Epithelial cell of proximal tubule (primary cell): Measurements from ENCODE around the gene OR51T1. TPM values are rescaled to one million over a fixed set of nuclear protein-coding genes. Genes with fewer than 3 reads are reported as not detected.
"Not testable (repeated sequence)": the region's sequence is repeated elsewhere in the genome, so short reads cannot be mapped to it uniquely, and the experiment has no call there.

ENCODE experiments used
- DNase-seq: peaks from one replicate; pipeline ENCODE4 v3.0.0-alpha.2; 2011; ENCODE audit warnings: low read depth
- H3K4me3 ChIP-seq: 2 replicates; pipeline ENCODE4 v1.5.1; 2011; ENCODE audit warnings: low read depth, mild to moderate bottlenecking, low read length
- CTCF ChIP-seq: conservative IDR thresholded peaks from 2 replicates; pipeline ENCODE4 v1.5.1; 2012; ENCODE audit warnings: low read depth, mild to moderate bottlenecking, low read length
- total RNA-seq: library from RNA; depleted of rRNA; stranded (reverse); fragments of >200 nt; gene quantifications from 2 replicates; pipeline ENCODE4 v1.2.3, GENCODE V29; 2015

The OR51T1 gene
- total RNA-seq = not detected in 2 replicates

GRCh38 chr11:4881860-4882500, at the start of gene OR51T1:
OR51T1 (plus strand) TSS chr11:4881900; CDS start chr11:4881900, 0 bp downstream.
- H3K4me3 ChIP-seq = no peak within 1 kb of the TSS
- TF ChIP-seq CTCF = no peak
- no peak for DNase-seq

GRCh38 chr11:4839851-4840549, 41.7 kb upstream of the OR51T1 start:
- no peak for TF ChIP-seq CTCF
- no peak overlapping the region for H3K4me3 ChIP-seq
- DNase-seq = no peak

GRCh38 chr11:4848908-4849532, 32.7 kb upstream of the OR51T1 start, which contains the start of gene OR51S1:
OR51S1 (minus strand) TSS chr11:4849208; CDS start chr11:4849208, 0 bp downstream.
- H3K4me3 ChIP-seq = no peak within 1 kb of the TSS
- TF ChIP-seq CTCF = no peak
- no peak for DNase-seq

- no peak for TF ChIP-seq CTCF
- no peak for DNase-seq
- H3K4me3 ChIP-seq = no peak overlapping the region
These were observed 30.7 kb upstream of the OR51T1 start for GRCh38 chr11:4851033-4851432.

- not testable (repeated sequence) for DNase-seq, H3K4me3 ChIP-seq
These were observed 27.4 kb upstream of the OR51T1 start for GRCh38 chr11:4854286-4854685.

GRCh38 chr11:4862447-4863236, 19.1 kb upstream of the OR51T1 start:
- no peak for DNase-seq
- no peak overlapping the region for H3K4me3 ChIP-seq
- TF ChIP-seq CTCF = no peak

- no peak overlapping the region for H3K4me3 ChIP-seq
- no peak for TF ChIP-seq CTCF
- no peak for DNase-seq
These were observed 17.8 kb upstream of the OR51T1 start for GRCh38 chr11:4863876-4864275.
